ENCODE data around the gene CD164L2. TPM values are rescaled to one million over a fixed set of nuclear protein-coding genes. Genes with fewer than 3 reads are reported as not detected.

Gene CD164L2
- total RNA-seq, 1 experiment from 2014 or later: 0.63 TPM

GRCh38 chr1:27416387-27417111 is 33.4 kb upstream of the CD164L2 start:
- Histone ChIP-seq H3K9me2 (ENCODE audit: insufficient read depth) (no peaks in the 10 kb centered on the region), H3K36me3 (ENCODE audit: low read depth) (peaks cover 7% of the 10 kb centered on the region), H3K27ac (no peak overlapping the region), H2AFZ (no peak overlapping the region), H4K20me1 (ENCODE audit: insufficient read depth) (no peaks in the 10 kb centered on the region; the same call in 1 of the 2 replicates), H3K4me2 (no peak overlapping the region), H3K4me3 (no peak overlapping the region), H3K4me1 (replicated peaks; ENCODE audit: insufficient read depth) (no peaks in the 10 kb centered on the region), H3K27me3 (ENCODE audit: insufficient read depth, low read depth) (no peaks in the 10 kb centered on the region), H3K9me3 (ENCODE audit: insufficient read depth, low read depth) (no peaks in the 10 kb centered on the region), H3F3A (ENCODE audit: insufficient read depth, low read depth) (peaks cover 5% of the 10 kb centered on the region; the same call in 1 of the 2 replicates), H3K79me2 (ENCODE audit: low read depth) (no peaks in the 10 kb centered on the region)
- TF ChIP-seq CTCF (conservative IDR thresholded peaks at IDR 0.05): peak; percentile 74
- TF ChIP-seq EZH2 (IDR thresholded peaks at IDR 0.05; ENCODE audit: low read depth): no peak
- ChIA-PET CTCF (interaction anchor here (0.6 to 1.1 kb wide), 4 partner anchors 48 to 246 kb away, joined by 3 to 4 read pairs (median 4); no protein-coding TSS in a partner anchor), POLR2A (ENCODE audit: unreplicated experiment) (interaction anchor here (0.6 kb wide), 2 partner anchors 67 to 1137 kb away, joined by 5 to 6 read pairs; partner anchors contain the start of gene TRNAU1AP)
- intact Hi-C loops (cut with micrococcal nuclease; ENCODE audit: unreplicated experiment): loop anchor here (5.0 kb wide), 3 partner anchors 126 to 246 kb away; partner anchors contain the start of gene AHDC1
- BruUV-seq (replicated peaks): no TSS peak
- DNase-seq: peak; percentile 35 to 42

- Histone ChIP-seq H3K79me2 (ENCODE audit: low read depth) (no peaks in the 10 kb centered on the region), H3K9me2 (ENCODE audit: insufficient read depth) (no peaks in the 10 kb centered on the region), H3K9me3 (ENCODE audit: insufficient read depth, low read depth) (no peaks in the 10 kb centered on the region), H3K4me2 (no peak overlapping the region), H3K4me3 (no peak overlapping the region), H3F3A (ENCODE audit: insufficient read depth, low read depth) (peaks cover 5% of the 10 kb centered on the region; the same call in 1 of the 2 replicates), H3K4me1 (replicated peaks; ENCODE audit: insufficient read depth) (no peaks in the 10 kb centered on the region), H3K27me3 (ENCODE audit: insufficient read depth, low read depth) (no peaks in the 10 kb centered on the region), H3K36me3 (ENCODE audit: low read depth) (peaks cover 7% of the 10 kb centered on the region), H4K20me1 (ENCODE audit: insufficient read depth) (no peaks in the 10 kb centered on the region; the same call in 1 of the 2 replicates), H3K27ac (no peak overlapping the region), H2AFZ (no peak overlapping the region)
- BruUV-seq (replicated peaks): no TSS peak
- no peak for DNase-seq
- POLR2A ChIA-PET (ENCODE audit: unreplicated experiment): no interaction called here
- TF ChIP-seq CTCF (conservative IDR thresholded peaks at IDR 0.05): no peak
- TF ChIP-seq EZH2 (IDR thresholded peaks at IDR 0.05; ENCODE audit: low read depth): no peak
- CTCF ChIA-PET: no interaction called here
- intact Hi-C loops (cut with micrococcal nuclease; ENCODE audit: unreplicated experiment): no loop called here
Observed at GRCh38 chr1:27414091-27414490, 31.0 kb upstream of the CD164L2 start.

GRCh38 chr1:27413004-27413403 is 29.9 kb upstream of the CD164L2 start:
- Histone ChIP-seq H3K9me2 (ENCODE audit: insufficient read depth) (no peaks in the 10 kb centered on the region), H3K4me2 (no peak overlapping the region), H3K27me3 (ENCODE audit: insufficient read depth, low read depth) (no peaks in the 10 kb centered on the region), H3K36me3 (ENCODE audit: low read depth) (peaks cover 7% of the 10 kb centered on the region), H3K27ac (no peak overlapping the region), H3F3A (ENCODE audit: insufficient read depth, low read depth) (peaks cover 5% of the 10 kb centered on the region; the same call in 1 of the 2 replicates), H3K9me3 (ENCODE audit: insufficient read depth, low read depth) (no peaks in the 10 kb centered on the region), H2AFZ (no peak overlapping the region), H3K79me2 (ENCODE audit: low read depth) (no peaks in the 10 kb centered on the region), H3K4me3 (no peak overlapping the region), H4K20me1 (ENCODE audit: insufficient read depth) (no peaks in the 10 kb centered on the region; the same call in 1 of the 2 replicates), H3K4me1 (replicated peaks; ENCODE audit: insufficient read depth) (no peaks in the 10 kb centered on the region)
- DNase-seq: no peak
- intact Hi-C loops (cut with micrococcal nuclease; ENCODE audit: unreplicated experiment): no loop called here
- no TSS peak for BruUV-seq (replicated peaks)
- no peak for TF ChIP-seq EZH2 (IDR thresholded peaks at IDR 0.05; ENCODE audit: low read depth)
- no peak for TF ChIP-seq CTCF (conservative IDR thresholded peaks at IDR 0.05)
- POLR2A ChIA-PET (ENCODE audit: unreplicated experiment): interaction anchor here (0.6 kb wide), 1 partner anchor 24 kb away, joined by 8 read pairs; no protein-coding TSS in a partner anchor
- CTCF ChIA-PET: no interaction called here
